Ishikawa (cell line): ENCODE measurements around the gene SLC2A4RG.

Source experiments
- CEBPB ChIP-seq: IDR thresholded peaks from 2 replicates; pipeline ENCODE4 v1.6.1; 2012
- CREB1 ChIP-seq: IDR thresholded peaks from 2 replicates; pipeline ENCODE4 v1.6.1; 2012; ENCODE audit warnings: low read depth
- EGR1 ChIP-seq: IDR thresholded peaks from 2 replicates; pipeline ENCODE4 v1.6.1; 2012
- EP300 ChIP-seq: IDR thresholded peaks from 2 replicates; pipeline ENCODE4 v1.6.1; 2012; ENCODE audit warnings: borderline replicate concordance
- FOXM1 ChIP-seq: IDR thresholded peaks from 2 replicates; pipeline ENCODE4 v1.6.1; 2012; ENCODE audit warnings: low read depth, borderline replicate concordance
- MAX ChIP-seq: IDR thresholded peaks from 2 replicates; pipeline ENCODE4 v1.6.1; 2012
- NFIC ChIP-seq: IDR thresholded peaks from 2 replicates; pipeline ENCODE4 v1.6.1; 2012
- RAD21 ChIP-seq: IDR thresholded peaks from 2 replicates; pipeline ENCODE4 v1.6.1; 2012; ENCODE audit warnings: low read depth
- REST ChIP-seq: IDR thresholded peaks from 2 replicates; pipeline ENCODE4 v1.6.1; 2012; ENCODE audit warnings: low read depth, mild to moderate bottlenecking
- TAF1 ChIP-seq: IDR thresholded peaks from 2 replicates; pipeline ENCODE4 v1.6.1; 2012; ENCODE audit warnings: low read depth, mild to moderate bottlenecking
- TCF12 ChIP-seq: IDR thresholded peaks from 2 replicates; pipeline ENCODE4 v1.6.1; 2012; ENCODE audit warnings: low read depth
- TEAD4 ChIP-seq: IDR thresholded peaks from 2 replicates; pipeline ENCODE4 v1.6.1; 2012
- USF1 ChIP-seq: IDR thresholded peaks from 2 replicates; pipeline ENCODE4 v1.6.1; 2012
- YY1 ChIP-seq: IDR thresholded peaks from 2 replicates; pipeline ENCODE4 v1.6.1; 2012; ENCODE audit warnings: low read depth
- ZBTB7A ChIP-seq: IDR thresholded peaks from 2 replicates; pipeline ENCODE4 v1.6.1; 2012; ENCODE audit warnings: low read depth

The SLC2A4RG gene

GRCh38 chr20:63711085-63711645 lies 28.4 kb upstream of the SLC2A4RG start:
- no peak for TF ChIP-seq USF1
- no peak for TF ChIP-seq EP300
- TF ChIP-seq TAF1: no peak
- no peak for TF ChIP-seq TEAD4
- TF ChIP-seq TCF12: no peak
- no peak for TF ChIP-seq CEBPB
- TF ChIP-seq REST: no peak
- no peak for TF ChIP-seq MAX
- TF ChIP-seq RAD21: no peak
- TF ChIP-seq NFIC: no peak
- no peak for TF ChIP-seq FOXM1
- no peak for TF ChIP-seq YY1

- TF ChIP-seq EP300: no peak
- TF ChIP-seq REST: no peak
- no peak for TF ChIP-seq TEAD4
- TF ChIP-seq CEBPB: no peak
- TF ChIP-seq EGR1: no peak
- TF ChIP-seq ZBTB7A: no peak
- TF ChIP-seq NFIC: no peak
- no peak for TF ChIP-seq CREB1
- TF ChIP-seq USF1: no peak
- no peak for TF ChIP-seq TCF12
- TF ChIP-seq MAX: no peak
- no peak for TF ChIP-seq RAD21
- TF ChIP-seq FOXM1: no peak
- no peak for TF ChIP-seq YY1
- no peak for TF ChIP-seq TAF1
Observed at GRCh38 chr20:63712191-63712590, 27.4 kb upstream of the SLC2A4RG start.

GRCh38 chr20:63714858-63715257 lies 24.7 kb upstream of the SLC2A4RG start:
- TF ChIP-seq YY1: no peak
- no peak for TF ChIP-seq TCF12
- no peak for TF ChIP-seq ZBTB7A

- TF ChIP-seq TAF1: no peak
- no peak for TF ChIP-seq TEAD4
- TF ChIP-seq EGR1: no peak
- no peak for TF ChIP-seq EP300
- TF ChIP-seq USF1: no peak
- TF ChIP-seq REST: no peak
- no peak for TF ChIP-seq RAD21
- TF ChIP-seq TCF12: no peak
- no peak for TF ChIP-seq NFIC
Observed at GRCh38 chr20:63718996-63719395, 20.6 kb upstream of the SLC2A4RG start.
